ENCODE measurements around the gene ZMIZ1.

DNA sequence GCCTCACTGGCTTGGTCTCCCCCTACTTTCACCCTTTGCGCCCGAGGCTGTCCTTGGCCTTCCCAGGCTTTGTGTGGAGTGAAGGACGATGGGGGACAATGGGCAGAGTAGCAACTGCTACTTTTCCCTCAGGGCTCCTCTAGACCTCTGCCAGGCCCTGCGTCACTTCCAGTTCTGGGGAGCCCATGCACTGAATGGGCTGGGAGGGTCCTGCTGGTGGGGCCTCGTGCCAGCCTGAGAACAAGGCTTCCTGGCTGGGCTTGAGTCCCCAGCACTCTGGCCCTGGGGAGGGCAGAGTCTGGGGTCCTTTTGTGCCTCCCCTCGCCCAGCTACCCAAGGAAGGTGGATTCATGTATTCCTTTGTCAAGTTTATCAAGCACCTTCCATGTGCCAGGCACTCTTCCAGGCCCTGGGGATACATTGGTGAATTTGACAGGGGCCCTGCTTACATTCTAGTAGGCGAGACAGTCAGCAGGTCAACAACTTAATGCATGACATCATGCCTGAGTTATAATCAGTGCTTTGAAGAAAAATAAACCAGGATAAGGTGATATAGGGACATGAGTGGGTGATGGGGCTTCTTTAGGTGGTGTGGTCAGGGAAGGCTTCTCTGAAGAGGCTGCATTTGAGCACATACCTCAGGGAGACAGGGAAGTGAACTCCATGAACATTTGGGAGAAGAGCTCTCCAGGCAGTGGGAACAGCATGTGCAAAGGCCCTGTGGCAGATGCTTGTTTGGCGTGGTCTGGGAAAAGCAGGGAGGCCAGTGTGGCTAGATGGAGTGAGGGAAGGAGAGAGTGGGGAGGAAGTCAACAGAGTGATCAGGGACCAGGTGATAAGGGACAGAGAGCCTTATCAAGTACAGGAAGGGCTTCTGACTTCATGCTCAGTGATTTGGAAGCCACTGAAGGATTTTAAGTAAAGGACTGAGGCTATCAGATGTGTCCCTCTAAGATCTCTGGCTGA, 14.1 kb downstream of the ZMIZ1 start:
- TF ChIP-seq, protein P1, sequence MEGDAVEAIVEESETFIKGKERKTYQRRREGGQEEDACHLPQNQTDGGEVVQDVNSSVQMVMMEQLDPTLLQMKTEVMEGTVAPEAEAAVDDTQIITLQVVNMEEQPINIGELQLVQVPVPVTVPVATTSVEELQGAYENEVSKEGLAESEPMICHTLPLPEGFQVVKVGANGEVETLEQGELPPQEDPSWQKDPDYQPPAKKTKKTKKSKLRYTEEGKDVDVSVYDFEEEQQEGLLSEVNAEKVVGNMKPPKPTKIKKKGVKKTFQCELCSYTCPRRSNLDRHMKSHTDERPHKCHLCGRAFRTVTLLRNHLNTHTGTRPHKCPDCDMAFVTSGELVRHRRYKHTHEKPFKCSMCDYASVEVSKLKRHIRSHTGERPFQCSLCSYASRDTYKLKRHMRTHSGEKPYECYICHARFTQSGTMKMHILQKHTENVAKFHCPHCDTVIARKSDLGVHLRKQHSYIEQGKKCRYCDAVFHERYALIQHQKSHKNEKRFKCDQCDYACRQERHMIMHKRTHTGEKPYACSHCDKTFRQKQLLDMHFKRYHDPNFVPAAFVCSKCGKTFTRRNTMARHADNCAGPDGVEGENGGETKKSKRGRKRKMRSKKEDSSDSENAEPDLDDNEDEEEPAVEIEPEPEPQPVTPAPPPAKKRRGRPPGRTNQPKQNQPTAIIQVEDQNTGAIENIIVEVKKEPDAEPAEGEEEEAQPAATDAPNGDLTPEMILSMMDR (IDR thresholded peaks at IDR 0.05 in 4 of 5, conservative IDR thresholded peaks at IDR 0.05 in 1 of 5) = no peak
- no peak for TF ChIP-seq POLR2A (IDR thresholded peaks at IDR 0.05)

Data from gastrocnemius medialis (tissue), 4 donors.